Lower leg skin (tissue), 3 donors: ENCODE results near the gene MORN2.

Source experiments
- POLR2A ChIP-seq, 2 donors: fragments of 450-650 bp; IDR thresholded peaks; one replicate each; pipeline ENCODE4 v1.6.1; 2016 to 2017; ENCODE audit warnings: antibody characterized with exemption in 2 of 2, mild to moderate bottlenecking in 1 of 2, moderate library complexity in 1 of 2
- TF ChIP-seq, protein P1 (sequence below), 3 donors: fragments of 450-650 bp; IDR thresholded peaks; one replicate each; pipeline ENCODE4 v1.5.1; 2016; ENCODE audit warnings: antibody characterized with exemption in 3 of 3, mild to moderate bottlenecking in 3 of 3, moderate library complexity in 2 of 3

DNA sequence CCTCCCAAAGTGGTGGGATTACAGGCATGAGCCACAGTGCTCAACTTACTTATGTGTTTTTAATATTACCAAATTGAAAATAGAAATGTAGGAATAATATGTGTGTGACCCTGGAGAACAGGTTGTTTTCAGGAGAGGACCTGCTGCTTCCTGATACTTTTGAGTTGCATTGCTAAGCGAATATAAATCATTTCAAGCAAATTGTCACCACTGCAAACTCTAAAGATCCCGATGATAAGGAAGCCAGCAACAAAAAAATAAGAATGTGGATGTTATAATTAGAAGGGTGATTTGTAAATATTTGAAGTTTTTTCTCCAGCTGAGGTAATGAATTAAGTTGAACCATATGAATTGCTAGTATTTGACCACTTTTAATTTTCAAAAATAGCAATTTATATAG, 54.8 kb downstream of the MORN2 start:
- TF ChIP-seq POLR2A (IDR thresholded peaks at IDR 0.05), result no peak
- TF ChIP-seq, protein P1, sequence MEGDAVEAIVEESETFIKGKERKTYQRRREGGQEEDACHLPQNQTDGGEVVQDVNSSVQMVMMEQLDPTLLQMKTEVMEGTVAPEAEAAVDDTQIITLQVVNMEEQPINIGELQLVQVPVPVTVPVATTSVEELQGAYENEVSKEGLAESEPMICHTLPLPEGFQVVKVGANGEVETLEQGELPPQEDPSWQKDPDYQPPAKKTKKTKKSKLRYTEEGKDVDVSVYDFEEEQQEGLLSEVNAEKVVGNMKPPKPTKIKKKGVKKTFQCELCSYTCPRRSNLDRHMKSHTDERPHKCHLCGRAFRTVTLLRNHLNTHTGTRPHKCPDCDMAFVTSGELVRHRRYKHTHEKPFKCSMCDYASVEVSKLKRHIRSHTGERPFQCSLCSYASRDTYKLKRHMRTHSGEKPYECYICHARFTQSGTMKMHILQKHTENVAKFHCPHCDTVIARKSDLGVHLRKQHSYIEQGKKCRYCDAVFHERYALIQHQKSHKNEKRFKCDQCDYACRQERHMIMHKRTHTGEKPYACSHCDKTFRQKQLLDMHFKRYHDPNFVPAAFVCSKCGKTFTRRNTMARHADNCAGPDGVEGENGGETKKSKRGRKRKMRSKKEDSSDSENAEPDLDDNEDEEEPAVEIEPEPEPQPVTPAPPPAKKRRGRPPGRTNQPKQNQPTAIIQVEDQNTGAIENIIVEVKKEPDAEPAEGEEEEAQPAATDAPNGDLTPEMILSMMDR (IDR thresholded peaks at IDR 0.05), result no peak
